GM12878 (cell line): ENCODE measurements around the gene CMC1. TPM values are rescaled to one million over a fixed set of nuclear protein-coding genes. Genes with fewer than 3 reads are reported as not detected.

Experiments
- CBX5 ChIP-seq: sonication (generic); IDR thresholded peaks from 2 replicates; pipeline ENCODE4 v1.6.1; 2016; ENCODE audit warnings: low read depth, moderate library complexity, mild to moderate bottlenecking, inconsistent platforms
- DPF2 ChIP-seq: fragments of 450-650 bp; IDR thresholded peaks from 2 replicates; pipeline ENCODE4 v1.6.1; 2017; ENCODE audit warnings: mild to moderate bottlenecking
- EZH2 ChIP-seq: IDR thresholded peaks from 2 replicates; pipeline ENCODE4 v1.6.1; 2012; ENCODE audit warnings: low read depth, mild to moderate bottlenecking, control low read depth, inconsistent platforms, low read length, borderline replicate concordance; ENCODE audit not compliant: control insufficient read depth
- GATAD2B ChIP-seq: fragments of 450-650 bp; conservative IDR thresholded peaks from 2 replicates; pipeline ENCODE4 v1.6.1; 2017; ENCODE audit warnings: low read depth, mild to moderate bottlenecking, moderate library complexity
- HDGF ChIP-seq: fragments of 450-650 bp; IDR thresholded peaks from 2 replicates; pipeline ENCODE4 v1.6.1; 2016; ENCODE audit warnings: antibody characterized with exemption
- IKZF1 ChIP-seq: fragments of 450-650 bp; conservative IDR thresholded peaks from 2 replicates; pipeline ENCODE4 v1.6.1; 2017; ENCODE audit warnings: antibody characterized with exemption, mild to moderate bottlenecking
- IRF5 ChIP-seq: fragments of 450-650 bp; IDR thresholded peaks from 2 replicates; pipeline ENCODE4 v1.6.1; 2017; ENCODE audit warnings: borderline replicate concordance
- JUNB ChIP-seq: IDR thresholded peaks from 2 replicates; pipeline ENCODE4 v1.6.1; 2016; ENCODE audit warnings: antibody characterized with exemption, mild to moderate bottlenecking
- KLF5 ChIP-seq: fragments of 450-650 bp; IDR thresholded peaks from 2 replicates; pipeline ENCODE4 v1.6.1; 2014; ENCODE audit warnings: mild to moderate bottlenecking; ENCODE audit not compliant: partially characterized antibody
- NFYB ChIP-seq: IDR thresholded peaks from 2 replicates; pipeline ENCODE4 v1.6.1; 2011; ENCODE audit warnings: low read depth, mild to moderate bottlenecking, low read length, improper control_type of control experiment, moderate library complexity; ENCODE audit not compliant: insufficient read depth
- PML ChIP-seq: IDR thresholded peaks from 2 replicates; pipeline ENCODE4 v1.6.1; 2012; ENCODE audit warnings: low read length, inconsistent platforms
- SMARCA5 ChIP-seq: fragments of 450-650 bp; IDR thresholded peaks from 2 replicates; pipeline ENCODE4 v1.6.1; 2017; ENCODE audit warnings: mild to moderate bottlenecking
- TAF1 ChIP-seq: IDR thresholded peaks from 2 replicates; pipeline ENCODE4 v1.6.1; 2011; ENCODE audit warnings: mild to moderate bottlenecking, low read depth, low read length, borderline replicate concordance
- USF1 ChIP-seq: IDR thresholded peaks from 2 replicates; pipeline ENCODE4 v1.6.1; 2011; ENCODE audit warnings: borderline replicate concordance, low read depth, mild to moderate bottlenecking, moderate library complexity, mixed read lengths, low read length; ENCODE audit not compliant: insufficient read depth; ENCODE audit errors: extremely low read length
- YBX1 ChIP-seq: fragments of 450-650 bp; IDR thresholded peaks from 2 replicates; pipeline ENCODE4 v1.6.1; 2016; ENCODE audit warnings: antibody characterized with exemption
- ZNF207 ChIP-seq: fragments of 450-650 bp; IDR thresholded peaks from 2 replicates; pipeline ENCODE4 v1.6.1; 2014; ENCODE audit warnings: antibody characterized with exemption, mild to moderate bottlenecking, borderline replicate concordance
- ZNF384 ChIP-seq: IDR thresholded peaks from 2 replicates; pipeline ENCODE4 v1.6.1; 2012; ENCODE audit warnings: low read depth, mild to moderate bottlenecking, low read length, improper control_type of control experiment, borderline replicate concordance
- ZSCAN29 ChIP-seq: fragments of 450-650 bp; IDR thresholded peaks from 2 replicates; pipeline ENCODE4 v1.6.1; 2017; ENCODE audit warnings: mild to moderate bottlenecking, moderate library complexity
- polyA plus RNA-seq, 11 experiments: library from polyadenylated mRNA; depleted of rRNA in 4 of 11; unstranded in 6 of 11; stranded (reverse) in 5 of 11; fragments of >200 nt; fragmentation: Nextera tagmentation in 4 of 11; fragmentation: Illumina TruSeq in 1 of 11; extraction: Ambion mirVana in 4 of 11; extraction: Trizol in 1 of 11; gene quantifications; 1 replicate in 1 of 11; 2 replicates in 10 of 11; pipeline versions ENCODE4 v1.2.1 to v1.2.3, GENCODE V29; 2011 to 2016; ENCODE audit warnings: inconsistent platforms in 2 of 11, missing spikeins in 2 of 11, low read depth in 1 of 11
- total RNA-seq, 4 experiments: library from RNA; depleted of rRNA in 3 of 4; stranded (reverse); fragments of >200 nt in 3 of 4; fragmentation: Illumina TruSeq in 1 of 4; extraction: Trizol in 1 of 4; gene quantifications; 2 replicates each; pipeline versions ENCODE4 v1.2.1 to v1.2.3, GENCODE V29; 2013 to 2021
- TF ChIP-seq, protein P1 (sequence below): fragments of 450-650 bp; formaldehyde crosslinking; IDR thresholded peaks from 2 replicates; pipeline ENCODE4 v1.5.0; 2022; ENCODE audit warnings: mild to moderate bottlenecking, missing genetic modification characterization
- TF ChIP-seq, protein P2 (sequence below): fragments of 150-350 bp; IDR thresholded peaks from 2 replicates; pipeline ENCODE4 v1.6.1; 2014; ENCODE audit warnings: mild to moderate bottlenecking, low read depth, low read length
- TF ChIP-seq, protein P3 (sequence below): IDR thresholded peaks from 2 replicates; pipeline ENCODE4 v1.6.1; 2012; ENCODE audit warnings: low read depth, low read length, improper control_type of control experiment

The CMC1 gene
- total and polyA plus RNA-seq, 10 of the 15 experiments (the other 5 are each of a cell fraction or from before 2014, with no cell fraction given) = 12.3 to 118 (median 29.3) TPM

GRCh38 chr3:28348629-28349468, 107.4 kb downstream of the CMC1 start, which contains the start of the genes AZI2 and ZCWPW2 (continued):
- TF ChIP-seq, protein P1, sequence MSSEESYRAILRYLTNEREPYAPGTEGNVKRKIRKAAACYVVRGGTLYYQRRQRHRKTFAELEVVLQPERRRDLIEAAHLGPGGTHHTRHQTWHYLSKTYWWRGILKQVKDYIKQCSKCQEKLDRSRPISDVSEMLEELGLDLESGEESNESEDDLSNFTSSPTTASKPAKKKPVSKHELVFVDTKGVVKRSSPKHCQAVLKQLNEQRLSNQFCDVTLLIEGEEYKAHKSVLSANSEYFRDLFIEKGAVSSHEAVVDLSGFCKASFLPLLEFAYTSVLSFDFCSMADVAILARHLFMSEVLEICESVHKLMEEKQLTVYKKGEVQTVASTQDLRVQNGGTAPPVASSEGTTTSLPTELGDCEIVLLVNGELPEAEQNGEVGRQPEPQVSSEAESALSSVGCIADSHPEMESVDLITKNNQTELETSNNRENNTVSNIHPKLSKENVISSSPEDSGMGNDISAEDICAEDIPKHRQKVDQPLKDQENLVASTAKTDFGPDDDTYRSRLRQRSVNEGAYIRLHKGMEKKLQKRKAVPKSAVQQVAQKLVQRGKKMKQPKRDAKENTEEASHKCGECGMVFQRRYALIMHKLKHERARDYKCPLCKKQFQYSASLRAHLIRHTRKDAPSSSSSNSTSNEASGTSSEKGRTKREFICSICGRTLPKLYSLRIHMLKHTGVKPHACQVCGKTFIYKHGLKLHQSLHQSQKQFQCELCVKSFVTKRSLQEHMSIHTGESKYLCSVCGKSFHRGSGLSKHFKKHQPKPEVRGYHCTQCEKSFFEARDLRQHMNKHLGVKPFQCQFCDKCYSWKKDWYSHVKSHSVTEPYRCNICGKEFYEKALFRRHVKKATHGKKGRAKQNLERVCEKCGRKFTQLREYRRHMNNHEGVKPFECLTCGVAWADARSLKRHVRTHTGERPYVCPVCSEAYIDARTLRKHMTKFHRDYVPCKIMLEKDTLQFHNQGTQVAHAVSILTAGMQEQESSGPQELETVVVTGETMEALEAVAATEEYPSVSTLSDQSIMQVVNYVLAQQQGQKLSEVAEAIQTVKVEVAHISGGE = peak; percentile 28; the same call in 1 of the 2 replicates
- TF ChIP-seq ZSCAN29 = 0 out of 2 replicates have a peak, but pooled peaks have one; percentile 12
- peak; percentile 87 for TF ChIP-seq DPF2
- no peak for TF ChIP-seq JUNB
- no peak for TF ChIP-seq USF1
- no peak for TF ChIP-seq NFYB
- TF ChIP-seq CBX5 = peak; percentile 51
- TF ChIP-seq, protein P2, sequence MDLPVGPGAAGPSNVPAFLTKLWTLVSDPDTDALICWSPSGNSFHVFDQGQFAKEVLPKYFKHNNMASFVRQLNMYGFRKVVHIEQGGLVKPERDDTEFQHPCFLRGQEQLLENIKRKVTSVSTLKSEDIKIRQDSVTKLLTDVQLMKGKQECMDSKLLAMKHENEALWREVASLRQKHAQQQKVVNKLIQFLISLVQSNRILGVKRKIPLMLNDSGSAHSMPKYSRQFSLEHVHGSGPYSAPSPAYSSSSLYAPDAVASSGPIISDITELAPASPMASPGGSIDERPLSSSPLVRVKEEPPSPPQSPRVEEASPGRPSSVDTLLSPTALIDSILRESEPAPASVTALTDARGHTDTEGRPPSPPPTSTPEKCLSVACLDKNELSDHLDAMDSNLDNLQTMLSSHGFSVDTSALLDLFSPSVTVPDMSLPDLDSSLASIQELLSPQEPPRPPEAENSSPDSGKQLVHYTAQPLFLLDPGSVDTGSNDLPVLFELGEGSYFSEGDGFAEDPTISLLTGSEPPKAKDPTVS = no peak
- TF ChIP-seq PML = peak; percentile 80
- peak; percentile 98 for TF ChIP-seq GATAD2B
- no peak for TF ChIP-seq EZH2
- TF ChIP-seq HDGF = peak; percentile 97
- peak; percentile 97 for TF ChIP-seq IKZF1
- TF ChIP-seq ZNF207 = peak; percentile 92
- peak; percentile 77 for TF ChIP-seq SMARCA5
- peak; percentile 34 for TF ChIP-seq KLF5
- no peak for TF ChIP-seq IRF5
- no peak for TF ChIP-seq ZNF384
- TF ChIP-seq YBX1 = no peak
- TF ChIP-seq, protein P3, sequence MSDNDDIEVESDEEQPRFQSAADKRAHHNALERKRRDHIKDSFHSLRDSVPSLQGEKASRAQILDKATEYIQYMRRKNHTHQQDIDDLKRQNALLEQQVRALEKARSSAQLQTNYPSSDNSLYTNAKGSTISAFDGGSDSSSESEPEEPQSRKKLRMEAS = 0 out of 2 replicates have a peak, but pooled peaks have one; percentile 7
- TF ChIP-seq TAF1 = 0 out of 2 replicates have a peak, but pooled peaks have one; percentile 46
